Vagina (tissue), 2 donors: Measurements from ENCODE around the gene OR52E5.

Source experiments
- CTCF ChIP-seq, 3 experiments: fragments of 450-650 bp in 2 of 3; fragments of 200-600 bp in 1 of 3; sonication (generic) in 1 of 3; IDR thresholded peaks; one replicate each; pipeline ENCODE4 v1.5.1; 2017 to 2019; ENCODE audit warnings: antibody characterized with exemption in 3 of 3, mild to moderate bottlenecking in 2 of 3, moderate library complexity in 2 of 3
- POLR2A ChIP-seq, 2 donors: fragments of 450-650 bp; IDR thresholded peaks; one replicate each; pipeline ENCODE4 v1.6.1; 2017; ENCODE audit warnings: antibody characterized with exemption in 2 of 2, mild to moderate bottlenecking in 2 of 2, moderate library complexity in 2 of 2
- POLR2AphosphoS5 ChIP-seq, 2 donors: sonication (generic); formaldehyde crosslinking; IDR thresholded peaks; one replicate each; pipeline ENCODE4 v1.9.0; 2017; ENCODE audit warnings: antibody characterized with exemption in 2 of 2, mild to moderate bottlenecking in 2 of 2, low read depth in 1 of 2; ENCODE audit not compliant: insufficient read depth in 1 of 2

GRCh38 chr11:5937868-5938602, 45.0 kb downstream of the OR52E5 start:
- TF ChIP-seq CTCF (IDR thresholded peaks at IDR 0.05) (no peak), POLR2A (IDR thresholded peaks at IDR 0.05) (no peak), POLR2AphosphoS5 (IDR thresholded peaks at IDR 0.05; ENCODE audit: insufficient read depth in 1 of 2, low read depth in 1 of 2) (no peak)
